K562 (cell line): ENCODE data around the gene NIPAL3. TPM values are rescaled to one million over a fixed set of nuclear protein-coding genes. Genes with fewer than 3 reads are reported as not detected.
A peak's percentile ranks its signal among the peaks of the same experiment; 100 is the strongest.

ENCODE experiments used
- ADNP ChIP-seq: fragments of 200-800 bp; sonication (Bioruptor generic); IDR thresholded peaks from 2 replicates; pipeline ENCODE4 v1.6.1; 2016; ENCODE audit warnings: missing genetic modification characterization, missing compliant biosample characterization
- ARID2 ChIP-seq: fragments of 450-650 bp; IDR thresholded peaks from 2 replicates; pipeline ENCODE4 v1.6.1; 2017; ENCODE audit warnings: antibody characterized with exemption, mild to moderate bottlenecking
- MBD1 ChIP-seq: fragments of 250-450 bp; sonication (Bioruptor Pico); IDR thresholded peaks from 2 replicates; pipeline ENCODE4 v1.8.0; 2022; ENCODE audit warnings: inconsistent platforms
- NCOA1 ChIP-seq: fragments of 450-650 bp; IDR thresholded peaks from 2 replicates; pipeline ENCODE4 v1.6.1; 2016; ENCODE audit warnings: low read depth
- NFATC3 ChIP-seq: fragments of 450-650 bp; IDR thresholded peaks from 2 replicates; pipeline ENCODE4 v1.6.1; 2017; ENCODE audit warnings: mild to moderate bottlenecking
- RB1 ChIP-seq: fragments of 450-650 bp; IDR thresholded peaks from 2 replicates; pipeline ENCODE4 v1.6.1; 2017; ENCODE audit warnings: low read depth, mild to moderate bottlenecking
- STAG1 ChIP-seq: sonication (generic); formaldehyde crosslinking; IDR thresholded peaks from 2 replicates; pipeline ENCODE4 v1.5.0; 2020; ENCODE audit warnings: missing genetic modification reagents, borderline replicate concordance
- TGIF2 ChIP-seq: sonication (generic); formaldehyde crosslinking; IDR thresholded peaks from 2 replicates; pipeline ENCODE4 v1.8.1; 2022; ENCODE audit warnings: mild to moderate bottlenecking, missing genetic modification reagents, moderate library complexity
- ZBTB1 ChIP-seq: sonication (generic); formaldehyde crosslinking; IDR thresholded peaks from 2 replicates; pipeline ENCODE4 v1.8.1; 2023; ENCODE audit warnings: missing genetic modification reagents, low read depth, mild to moderate bottlenecking, borderline replicate concordance
- ZFX ChIP-seq: sonication (generic); formaldehyde crosslinking; IDR thresholded peaks from 2 replicates; pipeline ENCODE4 v1.8.0; 2022; ENCODE audit warnings: mild to moderate bottlenecking, missing genetic modification reagents, moderate library complexity
- ZNF197 ChIP-seq: fragments of 200-800 bp; sonication (Bioruptor generic); IDR thresholded peaks from 2 replicates; pipeline ENCODE4 v1.6.1; 2016; ENCODE audit warnings: low read depth, missing genetic modification characterization, missing compliant biosample characterization
- ZNF592 ChIP-seq: fragments of 450-650 bp; IDR thresholded peaks from 2 replicates; pipeline ENCODE4 v1.6.1; 2017; ENCODE audit warnings: antibody characterized with exemption, mild to moderate bottlenecking
- polyA plus RNA-seq, 8 experiments: library from polyadenylated mRNA; depleted of rRNA in 4 of 8; stranded (reverse) in 5 of 8; unstranded in 3 of 8; fragments of >200 nt; fragmentation: Nextera tagmentation in 2 of 8; fragmentation: Illumina TruSeq in 1 of 8; extraction: Ambion mirVana in 2 of 8; extraction: Trizol in 1 of 8; gene quantifications; 2 replicates each; pipeline versions ENCODE4 v1.2.1 to v1.2.3, GENCODE V29; 2011 to 2014; ENCODE audit warnings: inconsistent platforms in 1 of 8, missing spikeins in 1 of 8
- total RNA-seq, 7 experiments: library from RNA; depleted of rRNA in 6 of 7; stranded (reverse); fragments of >200 nt in 6 of 7; fragmentation: Illumina TruSeq in 2 of 7; extraction: Trizol in 2 of 7; gene quantifications; 2 replicates each; pipeline versions ENCODE4 v1.2.1 to v1.2.3, GENCODE V29; 2011 to 2021; ENCODE audit warnings: low replicate concordance in 1 of 7
- TF ChIP-seq, protein P1 (sequence below): IDR thresholded peaks from 3 replicates; pipeline ENCODE4 v1.6.1; 2011; ENCODE audit warnings: borderline replicate concordance, mild to moderate bottlenecking, moderate library complexity; ENCODE audit not compliant: insufficient read length; ENCODE audit errors: extremely low read depth
- TF ChIP-seq, protein P2 (sequence below): sonication (generic); formaldehyde crosslinking; IDR thresholded peaks from 2 replicates; pipeline ENCODE4 v1.8.0; 2022; ENCODE audit warnings: mild to moderate bottlenecking, missing genetic modification reagents
- TF ChIP-seq, protein P3 (sequence below), 2 experiments: fragments of 450-650 bp; conservative IDR thresholded peaks; 2 replicates each; pipeline ENCODE4 v1.6.1; 2017; ENCODE audit warnings: mild to moderate bottlenecking in 2 of 2, moderate library complexity in 2 of 2

NIPAL3 gene
- total and polyA plus RNA-seq, 9 of the 15 experiments (the other 6 are each of a cell fraction or from before 2014, with no cell fraction given): 10.5 to 26.3 (median 16.0) TPM

DNA sequence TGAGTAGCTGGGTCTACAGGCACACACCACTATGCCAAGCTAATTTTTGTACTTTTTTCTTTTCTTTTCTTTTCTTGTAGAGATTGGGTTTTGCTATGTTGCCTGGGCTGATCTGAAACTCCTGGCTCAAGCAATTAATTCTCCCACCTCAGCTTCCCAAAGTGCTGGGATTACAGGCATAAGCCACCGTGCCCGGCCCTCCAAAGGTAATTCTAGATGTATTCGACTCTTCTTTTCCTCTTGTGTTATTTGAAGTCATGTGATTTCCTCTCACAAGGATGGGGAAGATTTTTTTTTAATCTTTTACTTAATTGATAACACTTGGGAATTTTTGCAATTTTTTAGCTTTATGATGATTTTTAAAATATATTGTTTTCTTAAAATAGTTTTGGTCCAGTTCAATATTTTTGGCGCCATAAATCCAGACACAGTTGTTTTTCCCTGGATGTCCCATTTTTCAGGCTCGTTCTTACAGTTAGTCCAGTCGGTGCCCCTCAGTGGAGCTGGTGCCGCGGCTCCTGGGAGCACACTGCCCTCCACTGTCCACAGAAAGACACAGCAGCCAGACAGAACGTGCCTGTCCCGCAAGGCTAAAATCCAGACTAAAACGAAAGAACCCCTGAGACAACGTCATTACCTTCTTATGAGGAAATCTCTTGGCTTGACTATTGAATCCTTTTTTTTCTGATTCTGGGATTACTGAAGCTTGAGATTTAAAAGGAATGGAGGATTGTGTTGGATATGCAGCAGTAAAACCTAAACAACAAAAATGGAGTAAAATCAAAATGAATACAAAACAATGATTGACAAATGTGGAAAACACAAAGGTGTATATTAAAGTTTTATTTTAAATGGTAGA is 24.4 kb upstream of the NIPAL3 start (continued):
- TF ChIP-seq, protein P1, sequence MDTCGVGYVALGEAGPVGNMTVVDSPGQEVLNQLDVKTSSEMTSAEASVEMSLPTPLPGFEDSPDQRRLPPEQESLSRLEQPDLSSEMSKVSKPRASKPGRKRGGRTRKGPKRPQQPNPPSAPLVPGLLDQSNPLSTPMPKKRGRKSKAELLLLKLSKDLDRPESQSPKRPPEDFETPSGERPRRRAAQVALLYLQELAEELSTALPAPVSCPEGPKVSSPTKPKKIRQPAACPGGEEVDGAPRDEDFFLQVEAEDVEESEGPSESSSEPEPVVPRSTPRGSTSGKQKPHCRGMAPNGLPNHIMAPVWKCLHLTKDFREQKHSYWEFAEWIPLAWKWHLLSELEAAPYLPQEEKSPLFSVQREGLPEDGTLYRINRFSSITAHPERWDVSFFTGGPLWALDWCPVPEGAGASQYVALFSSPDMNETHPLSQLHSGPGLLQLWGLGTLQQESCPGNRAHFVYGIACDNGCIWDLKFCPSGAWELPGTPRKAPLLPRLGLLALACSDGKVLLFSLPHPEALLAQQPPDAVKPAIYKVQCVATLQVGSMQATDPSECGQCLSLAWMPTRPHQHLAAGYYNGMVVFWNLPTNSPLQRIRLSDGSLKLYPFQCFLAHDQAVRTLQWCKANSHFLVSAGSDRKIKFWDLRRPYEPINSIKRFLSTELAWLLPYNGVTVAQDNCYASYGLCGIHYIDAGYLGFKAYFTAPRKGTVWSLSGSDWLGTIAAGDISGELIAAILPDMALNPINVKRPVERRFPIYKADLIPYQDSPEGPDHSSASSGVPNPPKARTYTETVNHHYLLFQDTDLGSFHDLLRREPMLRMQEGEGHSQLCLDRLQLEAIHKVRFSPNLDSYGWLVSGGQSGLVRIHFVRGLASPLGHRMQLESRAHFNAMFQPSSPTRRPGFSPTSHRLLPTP: no peak
- TF ChIP-seq, protein P2, sequence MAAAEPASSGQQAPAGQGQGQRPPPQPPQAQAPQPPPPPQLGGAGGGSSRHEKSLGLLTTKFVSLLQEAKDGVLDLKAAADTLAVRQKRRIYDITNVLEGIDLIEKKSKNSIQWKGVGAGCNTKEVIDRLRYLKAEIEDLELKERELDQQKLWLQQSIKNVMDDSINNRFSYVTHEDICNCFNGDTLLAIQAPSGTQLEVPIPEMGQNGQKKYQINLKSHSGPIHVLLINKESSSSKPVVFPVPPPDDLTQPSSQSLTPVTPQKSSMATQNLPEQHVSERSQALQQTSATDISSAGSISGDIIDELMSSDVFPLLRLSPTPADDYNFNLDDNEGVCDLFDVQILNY (CRISPR knock-in tag): no peak
- TF ChIP-seq MBD1 (CRISPR knock-in tag): peak; percentile 92
- no peak for TF ChIP-seq ZFX (CRISPR knock-in tag)
- TF ChIP-seq ADNP (tag): no peak
- 0 out of 2 replicates have a peak, but pooled peaks have one; percentile 23 for TF ChIP-seq ARID2
- no peak for TF ChIP-seq NFATC3
- TF ChIP-seq ZBTB1 (CRISPR knock-in tag): no peak
- TF ChIP-seq TGIF2: no peak
- peak; percentile 82; the same call in 1 of the 2 replicates for TF ChIP-seq STAG1 (CRISPR knock-in tag)
- TF ChIP-seq, protein P3, sequence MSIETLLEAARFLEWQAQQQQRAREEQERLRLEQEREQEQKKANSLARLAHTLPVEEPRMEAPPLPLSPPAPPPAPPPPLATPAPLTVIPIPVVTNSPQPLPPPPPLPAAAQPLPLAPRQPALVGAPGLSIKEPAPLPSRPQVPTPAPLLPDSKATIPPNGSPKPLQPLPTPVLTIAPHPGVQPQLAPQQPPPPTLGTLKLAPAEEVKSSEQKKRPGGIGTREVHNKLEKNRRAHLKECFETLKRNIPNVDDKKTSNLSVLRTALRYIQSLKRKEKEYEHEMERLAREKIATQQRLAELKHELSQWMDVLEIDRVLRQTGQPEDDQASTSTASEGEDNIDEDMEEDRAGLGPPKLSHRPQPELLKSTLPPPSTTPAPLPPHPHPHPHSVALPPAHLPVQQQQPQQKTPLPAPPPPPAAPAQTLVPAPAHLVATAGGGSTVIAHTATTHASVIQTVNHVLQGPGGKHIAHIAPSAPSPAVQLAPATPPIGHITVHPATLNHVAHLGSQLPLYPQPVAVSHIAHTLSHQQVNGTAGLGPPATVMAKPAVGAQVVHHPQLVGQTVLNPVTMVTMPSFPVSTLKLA (conservative IDR thresholded peaks at IDR 0.05): 0 out of 4 replicates have a peak, but pooled peaks of 1 of the 2 experiments have one; percentile 35
- TF ChIP-seq NCOA1: no peak
- TF ChIP-seq RB1: no peak
- TF ChIP-seq ZNF592: no peak
- TF ChIP-seq ZNF197 (CRISPR knock-in tag): no peak
